G401.6 (cell line): ENCODE results near the gene HSFX3.
"Not testable (repeated sequence)": the region's sequence is repeated elsewhere in the genome, so short reads cannot be mapped to it uniquely, and the experiment has no call there.

Experiments
- FAIRE-seq: peaks from 2 replicates; lab custom pipeline; 2012; peaks lifted over from hg19 to GRCh38; lab: Jason Lieb, UNC

The HSFX3 gene

GRCh38 chrX:149545545-149546543 lies 3.9 kb downstream of the HSFX3 start:
- not testable (repeated sequence) for FAIRE-seq

DNA sequence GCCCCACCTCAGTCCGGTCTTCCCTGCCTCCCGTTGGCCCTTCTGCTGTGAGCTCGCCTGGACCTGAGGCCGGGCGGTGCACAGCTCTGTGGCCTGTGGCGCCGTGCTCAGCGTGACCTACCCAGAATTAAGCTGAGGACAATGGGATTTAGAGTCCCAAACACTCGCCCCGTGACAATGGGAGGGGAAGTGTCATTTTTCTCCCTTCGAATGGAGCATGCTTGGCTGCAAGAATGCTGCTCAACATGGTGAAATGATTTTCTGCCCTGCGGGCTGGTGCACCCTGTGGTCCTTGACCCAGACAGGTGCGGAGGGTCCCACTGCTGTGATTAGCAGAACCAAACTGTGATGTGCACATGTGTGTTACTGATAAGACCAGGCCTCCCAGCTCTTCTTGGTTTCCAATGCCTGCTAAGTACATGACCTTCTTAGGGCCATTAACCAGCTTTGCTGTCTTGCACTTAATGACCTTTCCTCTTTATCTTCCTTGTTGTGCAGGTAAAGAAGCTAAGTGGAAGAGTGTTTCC lies 8.1 kb downstream of the HSFX3 start:
- no peak for FAIRE-seq

- FAIRE-seq, result peak; percentile 99
These were observed 8.9 kb downstream of the HSFX3 start, which contains the start of gene EOLA1 for GRCh38 chrX:149540621-149541520. EOLA1 (plus strand) TSS chrX:149541012; CDS start chrX:149545631, 4,619 bp downstream.

GRCh38 chrX:149540131-149540620 lies 9.5 kb downstream of the HSFX3 start:
- FAIRE-seq, result no peak

DNA sequence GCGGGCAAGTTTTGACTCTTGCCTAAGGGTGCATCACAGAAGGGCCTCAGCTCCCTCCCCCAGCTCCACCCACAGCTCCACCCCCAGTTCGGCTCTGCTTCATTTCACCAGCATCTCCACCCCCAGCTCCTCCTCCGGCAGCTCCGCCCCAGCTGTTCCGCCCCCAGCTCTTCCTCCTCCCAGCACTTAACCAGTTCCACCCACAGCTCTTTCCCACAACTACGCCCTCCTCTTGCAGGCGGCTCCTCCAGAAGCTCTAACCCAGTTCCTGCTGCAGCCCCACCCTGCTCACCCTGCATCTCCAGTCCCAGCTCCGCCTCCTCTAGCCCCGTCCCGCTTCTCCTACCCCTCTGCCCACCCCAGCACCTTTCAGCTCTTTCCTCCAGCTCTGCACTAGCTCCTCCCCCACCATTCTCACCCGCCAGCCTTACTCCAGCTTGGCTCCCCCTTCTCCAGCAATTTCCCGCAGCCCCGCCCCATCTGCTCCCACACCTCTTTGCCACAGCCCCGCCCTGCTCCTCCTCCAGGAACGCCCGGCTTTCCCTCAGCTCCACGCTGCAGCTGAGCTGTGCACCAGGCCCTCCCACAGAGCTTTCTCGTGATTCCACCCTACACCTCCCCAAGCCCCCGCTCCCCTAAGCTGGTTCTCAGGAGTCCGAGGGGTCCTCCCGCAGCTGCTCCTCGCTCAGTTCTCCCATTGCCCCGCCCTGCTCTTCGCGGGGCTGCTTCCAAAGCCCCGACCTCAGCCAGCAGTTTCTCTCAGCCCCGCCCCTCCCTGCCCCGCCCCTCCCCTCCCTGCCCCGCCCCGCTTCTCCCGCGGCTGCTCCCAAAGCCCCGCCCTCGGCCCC lies 10.2 kb downstream of the HSFX3 start:
- peak; percentile 96 for FAIRE-seq

DNA sequence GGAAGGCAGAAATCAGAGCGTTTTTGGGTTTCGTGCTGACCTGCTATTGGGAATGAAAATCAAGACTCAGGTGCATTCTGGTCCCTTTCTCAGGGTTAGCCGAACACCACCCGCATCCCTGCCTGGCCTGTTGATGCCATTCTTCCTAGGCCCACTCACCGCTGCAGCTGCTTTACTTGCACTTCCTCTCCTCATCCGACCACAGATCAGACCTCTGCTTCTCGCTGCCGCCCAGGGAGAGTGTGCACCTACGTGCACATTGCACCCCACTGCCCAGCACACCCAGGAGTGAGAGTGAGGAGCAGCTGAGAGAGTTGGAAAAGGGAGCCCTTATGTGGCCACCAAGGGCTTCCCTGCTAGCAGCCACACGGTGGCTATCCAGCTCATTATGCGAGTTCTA lies 12.2 kb downstream of the HSFX3 start:
- FAIRE-seq, result not testable (repeated sequence)

GRCh38 chrX:149534926-149535602 lies 14.7 kb downstream of the HSFX3 start:
- FAIRE-seq, result not testable (repeated sequence)

- FAIRE-seq, result not testable (repeated sequence)
These were observed 15.7 kb downstream of the HSFX3 start for GRCh38 chrX:149533999-149534398.

DNA sequence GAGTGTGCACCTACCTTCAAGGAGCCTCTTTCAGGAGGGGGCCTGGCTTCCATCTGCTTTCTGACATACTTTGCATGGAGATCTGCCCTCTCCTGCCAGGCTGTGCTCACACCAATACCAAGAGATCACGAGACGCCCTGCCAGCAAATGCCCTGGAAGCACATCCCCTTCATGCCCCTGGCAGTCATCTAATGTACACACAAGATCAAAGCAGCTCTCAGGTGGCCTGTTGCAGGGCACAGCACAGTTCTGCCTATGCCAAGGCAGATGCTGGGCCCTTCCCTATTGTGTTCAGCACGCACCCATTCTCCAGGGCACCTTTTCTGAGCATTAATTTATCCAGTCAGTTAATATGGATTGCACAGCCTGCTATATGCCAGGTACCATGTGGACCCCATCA lies 16.9 kb downstream of the HSFX3 start:
- FAIRE-seq, result not testable (repeated sequence)

DNA sequence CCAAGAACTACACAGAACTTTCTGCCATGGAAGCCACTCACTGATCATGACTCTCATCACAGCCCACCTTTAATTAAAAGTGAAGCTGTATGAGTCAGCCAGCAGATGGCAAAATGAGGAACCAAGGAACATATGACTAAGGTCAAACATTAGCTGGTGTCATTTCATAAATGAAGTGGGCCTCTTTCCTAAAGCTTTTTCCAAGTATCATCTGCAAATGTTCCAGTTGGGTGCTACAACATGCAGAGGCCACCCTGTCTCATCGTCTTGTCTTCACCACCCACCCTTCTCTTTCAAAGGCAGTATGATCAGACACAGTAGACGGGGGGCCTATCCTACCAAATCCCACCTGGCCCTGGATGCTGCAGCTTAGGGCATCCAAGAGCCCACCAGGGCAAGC lies 18.1 kb downstream of the HSFX3 start:
- FAIRE-seq, result no peak

DNA sequence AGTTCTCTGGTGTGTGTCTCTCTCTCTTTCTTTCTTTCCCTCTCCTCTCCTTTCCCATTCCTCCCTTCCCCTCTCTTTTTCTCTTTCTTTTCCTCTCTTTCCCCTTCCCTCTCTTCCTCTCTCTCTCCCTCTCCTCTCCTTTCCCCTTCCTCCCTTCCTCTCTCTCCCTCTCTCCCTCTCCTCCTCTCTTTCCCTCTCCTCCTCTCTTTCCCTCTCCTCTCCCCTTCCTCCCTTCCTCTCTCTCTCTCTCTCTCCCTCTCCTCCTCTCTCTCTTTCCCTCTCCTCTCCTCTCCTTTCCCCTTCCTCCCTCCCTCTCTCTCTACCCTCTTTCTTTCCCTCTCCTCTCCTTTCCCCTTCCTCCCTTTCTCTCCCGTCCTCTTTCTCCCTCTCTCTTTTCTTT lies 21.3 kb downstream of the HSFX3 start:
- FAIRE-seq, result no peak

DNA sequence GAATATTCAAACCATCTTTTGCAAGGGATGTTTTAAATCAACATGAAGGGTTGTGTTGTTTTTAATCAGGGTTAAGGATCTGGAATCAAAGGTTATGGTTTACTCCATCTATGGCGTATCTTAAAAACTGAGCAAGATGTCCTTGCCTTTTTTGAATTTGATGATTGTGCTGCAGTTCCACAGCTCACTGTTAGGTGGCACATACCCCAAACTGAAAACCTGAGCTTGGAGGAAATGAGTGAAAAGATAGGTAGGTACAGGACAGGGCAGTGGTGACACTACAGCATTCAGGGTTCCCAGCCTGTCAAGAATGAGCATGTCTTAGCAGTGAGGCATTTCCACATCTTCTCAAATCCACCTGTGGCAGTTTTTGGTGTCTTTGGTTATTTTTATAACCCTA lies 22.0 kb downstream of the HSFX3 start:
- FAIRE-seq, result peak; percentile 3

DNA sequence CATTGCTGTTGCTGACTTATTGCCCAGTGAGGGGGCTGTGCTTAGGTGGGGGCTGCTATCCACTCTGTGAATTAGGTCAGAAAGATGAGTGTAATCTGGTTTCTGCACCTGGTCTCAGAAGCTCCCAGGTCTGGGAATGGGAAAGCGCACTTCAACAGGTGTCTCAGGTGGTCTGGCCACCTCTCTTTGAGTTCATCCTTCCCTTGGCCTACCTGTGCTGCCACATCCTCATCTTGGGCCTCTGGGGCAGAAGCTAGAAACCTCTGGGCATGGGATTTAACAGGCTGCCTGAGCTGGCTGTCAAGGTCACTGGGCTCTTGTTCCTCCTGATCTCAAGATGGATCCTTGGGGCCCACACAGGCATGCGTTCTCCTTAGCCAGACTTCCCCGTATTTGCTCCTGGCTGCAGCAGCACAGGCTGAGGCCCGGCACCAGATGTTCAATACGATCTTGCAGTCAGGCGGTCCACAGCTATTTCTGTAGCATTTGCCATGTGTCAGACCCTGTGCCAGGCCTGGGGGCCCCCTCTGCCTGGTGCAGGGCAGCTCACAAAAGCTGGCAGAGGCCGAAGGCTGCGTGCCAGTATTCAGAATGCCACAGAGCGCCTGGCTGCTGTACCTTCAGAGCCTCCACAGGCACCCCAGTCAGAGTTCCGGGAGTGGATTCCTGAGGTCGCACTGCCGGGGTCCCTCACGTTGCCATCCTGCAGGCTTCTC lies 23.2 kb downstream of the HSFX3 start:
- FAIRE-seq, result not testable (repeated sequence)

GRCh38 chrX:149525903-149526302 lies 23.8 kb downstream of the HSFX3 start:
- not testable (repeated sequence) for FAIRE-seq

DNA sequence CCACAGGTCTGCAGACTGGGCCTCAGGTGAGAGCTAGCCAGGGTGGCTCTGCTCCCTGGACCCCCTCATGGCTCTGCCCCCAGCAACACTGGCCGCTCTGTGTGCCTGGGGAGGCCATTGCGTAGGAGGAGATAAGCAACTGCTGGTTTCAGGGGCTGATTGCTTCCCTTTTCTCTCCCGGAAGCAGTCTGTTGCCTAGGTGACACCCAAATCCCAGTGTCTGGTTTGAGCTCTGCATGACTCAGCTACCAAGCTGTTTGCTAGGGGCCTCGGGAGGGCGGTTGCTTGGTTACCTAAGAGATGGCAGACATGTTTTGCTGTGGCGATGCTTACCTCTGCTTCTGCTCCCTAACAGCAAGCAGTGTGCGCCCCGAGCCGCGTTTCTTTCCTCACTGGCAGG lies 24.3 kb downstream of the HSFX3 start:
- not testable (repeated sequence) for FAIRE-seq

DNA sequence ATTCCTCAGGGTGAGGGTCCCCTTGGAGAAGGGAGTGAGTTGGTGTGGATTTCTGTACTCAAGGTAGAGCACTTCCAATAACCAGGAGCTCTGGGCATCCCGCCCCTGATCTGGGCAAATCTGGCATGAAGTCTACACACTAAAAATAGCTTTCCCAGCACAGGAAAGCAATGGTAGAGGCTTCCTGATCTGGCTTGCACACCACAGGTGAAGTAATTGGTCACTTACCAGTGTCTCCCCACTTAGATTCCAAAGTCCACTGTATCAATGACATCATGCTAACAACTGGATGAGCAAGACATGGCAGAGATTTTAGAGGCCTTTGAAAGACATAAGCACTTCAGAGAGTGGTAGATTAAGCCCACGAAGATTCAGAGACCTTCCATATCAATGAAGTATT lies 26.8 kb downstream of the HSFX3 start:
- FAIRE-seq, result no peak

DNA sequence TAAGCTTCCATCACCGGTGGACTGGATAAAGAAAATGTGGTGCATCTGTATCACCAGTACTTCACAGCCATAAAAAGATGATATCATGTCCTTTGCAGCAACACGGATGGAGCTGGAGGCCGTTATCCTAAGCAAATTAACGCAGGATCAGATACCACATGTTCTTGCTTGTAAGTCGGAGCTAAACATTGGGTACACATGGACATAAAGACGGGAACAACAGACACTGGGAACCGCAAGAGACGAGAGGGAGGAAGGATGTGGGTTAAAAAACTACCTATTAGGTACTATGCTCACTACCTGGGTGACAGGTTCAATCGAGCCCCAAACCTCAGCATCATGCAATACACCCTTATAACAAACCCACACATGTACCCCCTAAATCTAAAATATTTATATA lies 28.3 kb downstream of the HSFX3 start:
- no peak for FAIRE-seq

- FAIRE-seq, result not testable (repeated sequence)
These were observed 29.0 kb downstream of the HSFX3 start for GRCh38 chrX:149520636-149521277.

- FAIRE-seq, result no peak
These were observed 31.5 kb downstream of the HSFX3 start for GRCh38 chrX:149518236-149518635.

GRCh38 chrX:149517308-149517707 lies 32.4 kb downstream of the HSFX3 start:
- FAIRE-seq, result no peak
